ENCODE results near the gene GMFB. TPM values are rescaled to one million over a fixed set of nuclear protein-coding genes. Genes with fewer than 3 reads are reported as not detected.

GMFB gene
- total RNA-seq, 2 experiments from 2014 or later: 45.7 to 82.2 TPM

GRCh38 chr14:54509546-54510501 lies 21.0 kb upstream of the GMFB start, which contains the start of gene CGRRF1:
Gene CGRRF1, plus strand, starts transcription at chr14:54509906. Its CDS starts 54 bp downstream, at chr14:54509960.
- Histone ChIP-seq H3K9me2 (ENCODE audit: insufficient read depth, low read length) (no peaks in the 10 kb centered on the region), H4K20me1 (ENCODE audit: insufficient read depth, low read length) (0 out of 2 replicates have a peak, but pooled peaks cover 5% of the 10 kb centered on the region), H2AFZ (ENCODE audit: low read length) (peak within 1 kb of the TSS; percentile 85), H3K9me3 (ENCODE audit: low read length) (0 out of 2 replicates have a peak, but pooled peaks cover 5% of the 10 kb centered on the region), H3K79me2 (ENCODE audit: insufficient read depth, low read depth, low read length) (peaks cover 17% of the 10 kb centered on the region), H3K4me3 (ENCODE audit: low read depth, low read length, poor library complexity, severe bottlenecking) (peak within 1 kb of the TSS; percentile 85), H3K4me1 (ENCODE audit: insufficient read depth, low read length, poor library complexity, severe bottlenecking) (peaks cover 18% of the 10 kb centered on the region), H3K4me2 (ENCODE audit: low read length) (peak within 1 kb of the TSS; percentile 98), H3K36me3 (ENCODE audit: insufficient read depth, low read length) (peaks cover 9% of the 10 kb centered on the region), H3K27ac (ENCODE audit: low read depth, low read length, poor library complexity, severe bottlenecking) (no peak within 1 kb of the TSS)
- intact Hi-C loops (cut with micrococcal nuclease; ENCODE audit: unreplicated experiment): loop anchor here (2.0 kb wide), 1 partner anchor 57 kb away; the partner anchor contains the start of gene SAMD4A
- BruUV-seq (replicated peaks): no TSS peak
- ChIA-PET POLR2A (interaction anchor here (0.6 to 5.8 kb wide), 15 partner anchors 8 to 220 kb away, joined by 3 to 75 read pairs (median 5); partner anchors contain the start of gene GMFB), CTCF (ENCODE audit: unreplicated experiment) (interaction anchor here (0.6 to 1.3 kb wide), 3 partner anchors 22 to 29 kb away, joined by 3 read pairs; no protein-coding TSS in a partner anchor)
- no peak for TF ChIP-seq EZH2phosphoT487 (IDR thresholded peaks at IDR 0.05; ENCODE audit: borderline replicate concordance, low read depth, low read length)
- TF ChIP-seq, protein P1, sequence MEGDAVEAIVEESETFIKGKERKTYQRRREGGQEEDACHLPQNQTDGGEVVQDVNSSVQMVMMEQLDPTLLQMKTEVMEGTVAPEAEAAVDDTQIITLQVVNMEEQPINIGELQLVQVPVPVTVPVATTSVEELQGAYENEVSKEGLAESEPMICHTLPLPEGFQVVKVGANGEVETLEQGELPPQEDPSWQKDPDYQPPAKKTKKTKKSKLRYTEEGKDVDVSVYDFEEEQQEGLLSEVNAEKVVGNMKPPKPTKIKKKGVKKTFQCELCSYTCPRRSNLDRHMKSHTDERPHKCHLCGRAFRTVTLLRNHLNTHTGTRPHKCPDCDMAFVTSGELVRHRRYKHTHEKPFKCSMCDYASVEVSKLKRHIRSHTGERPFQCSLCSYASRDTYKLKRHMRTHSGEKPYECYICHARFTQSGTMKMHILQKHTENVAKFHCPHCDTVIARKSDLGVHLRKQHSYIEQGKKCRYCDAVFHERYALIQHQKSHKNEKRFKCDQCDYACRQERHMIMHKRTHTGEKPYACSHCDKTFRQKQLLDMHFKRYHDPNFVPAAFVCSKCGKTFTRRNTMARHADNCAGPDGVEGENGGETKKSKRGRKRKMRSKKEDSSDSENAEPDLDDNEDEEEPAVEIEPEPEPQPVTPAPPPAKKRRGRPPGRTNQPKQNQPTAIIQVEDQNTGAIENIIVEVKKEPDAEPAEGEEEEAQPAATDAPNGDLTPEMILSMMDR (conservative IDR thresholded peaks at IDR 0.05; ENCODE audit: low read length): peak; percentile 66
- peak; percentile 97 for DNase-seq (ENCODE audit: low spot score)

GRCh38 chr14:54503486-54503885 lies 14.7 kb upstream of the GMFB start:
- DNase-seq (ENCODE audit: low spot score): peak; percentile 27
- no peak for TF ChIP-seq EZH2phosphoT487 (IDR thresholded peaks at IDR 0.05; ENCODE audit: borderline replicate concordance, low read depth, low read length)
- TF ChIP-seq, protein P1 (conservative IDR thresholded peaks at IDR 0.05; ENCODE audit: low read length): peak; percentile 65
- ChIA-PET POLR2A (interaction anchor here (0.6 kb wide), 1 partner anchor 10 kb away, joined by 3 read pairs; no protein-coding TSS in a partner anchor), CTCF (ENCODE audit: unreplicated experiment) (no interaction called here)
- Histone ChIP-seq H3K27ac (ENCODE audit: low read depth, low read length, poor library complexity, severe bottlenecking) (no peak overlapping the region), H4K20me1 (ENCODE audit: insufficient read depth, low read length) (no peaks in the 10 kb centered on the region), H2AFZ (ENCODE audit: low read length) (peak overlapping the region; percentile 54), H3K9me2 (ENCODE audit: insufficient read depth, low read length) (no peaks in the 10 kb centered on the region), H3K4me3 (ENCODE audit: low read depth, low read length, poor library complexity, severe bottlenecking) (no peak overlapping the region), H3K4me1 (ENCODE audit: insufficient read depth, low read length, poor library complexity, severe bottlenecking) (peaks cover 5% of the 10 kb centered on the region), H3K79me2 (ENCODE audit: insufficient read depth, low read depth, low read length) (no peaks in the 10 kb centered on the region), H3K36me3 (ENCODE audit: insufficient read depth, low read length) (no peaks in the 10 kb centered on the region), H3K4me2 (ENCODE audit: low read length) (no peak overlapping the region), H3K9me3 (ENCODE audit: low read length) (no peaks in the 10 kb centered on the region)
- no TSS peak for BruUV-seq (replicated peaks)
- intact Hi-C loops (cut with micrococcal nuclease; ENCODE audit: unreplicated experiment): no loop called here

All from OCI-LY7 (cell line).